ENCODE measurements around the gene LYPLA2.

The LYPLA2 gene

DNA sequence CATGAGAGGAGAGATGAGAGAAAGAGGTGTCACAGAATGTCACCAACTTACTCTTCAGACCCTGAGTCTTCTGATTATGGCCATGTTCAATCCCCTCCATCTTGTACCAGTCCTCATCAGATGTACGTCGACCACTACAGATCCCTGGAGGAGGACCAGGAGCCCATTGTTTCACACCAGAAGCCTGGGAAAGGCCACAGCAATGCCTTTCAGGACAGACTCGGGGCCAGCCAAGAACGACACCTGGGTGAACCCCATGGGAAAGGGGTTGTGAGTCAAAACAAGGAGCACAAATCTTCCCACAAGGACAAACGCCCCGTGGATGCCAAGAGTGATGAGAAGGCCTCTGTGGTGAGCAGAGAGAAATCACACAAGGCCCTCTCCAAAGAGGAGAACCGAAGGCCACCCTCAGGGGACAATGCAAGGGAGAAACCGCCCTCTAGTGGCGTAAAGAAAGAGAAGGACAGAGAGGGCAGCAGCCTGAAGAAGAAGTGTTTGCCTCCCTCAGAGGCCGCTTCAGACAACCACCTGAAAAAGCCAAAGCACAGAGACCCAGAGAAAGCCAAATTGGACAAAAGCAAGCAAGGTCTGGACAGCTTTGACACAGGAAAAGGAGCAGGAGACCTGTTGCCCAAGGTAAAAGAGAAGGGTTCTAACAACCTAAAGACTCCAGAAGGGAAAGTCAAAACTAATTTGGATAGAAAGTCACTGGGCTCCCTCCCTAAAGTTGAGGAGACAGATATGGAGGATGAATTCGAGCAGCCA is 39.7 kb upstream of the LYPLA2 start:
- no peak for DNase-seq (ENCODE audit: insufficient read length, low spot score)
- TF ChIP-seq, protein P1, sequence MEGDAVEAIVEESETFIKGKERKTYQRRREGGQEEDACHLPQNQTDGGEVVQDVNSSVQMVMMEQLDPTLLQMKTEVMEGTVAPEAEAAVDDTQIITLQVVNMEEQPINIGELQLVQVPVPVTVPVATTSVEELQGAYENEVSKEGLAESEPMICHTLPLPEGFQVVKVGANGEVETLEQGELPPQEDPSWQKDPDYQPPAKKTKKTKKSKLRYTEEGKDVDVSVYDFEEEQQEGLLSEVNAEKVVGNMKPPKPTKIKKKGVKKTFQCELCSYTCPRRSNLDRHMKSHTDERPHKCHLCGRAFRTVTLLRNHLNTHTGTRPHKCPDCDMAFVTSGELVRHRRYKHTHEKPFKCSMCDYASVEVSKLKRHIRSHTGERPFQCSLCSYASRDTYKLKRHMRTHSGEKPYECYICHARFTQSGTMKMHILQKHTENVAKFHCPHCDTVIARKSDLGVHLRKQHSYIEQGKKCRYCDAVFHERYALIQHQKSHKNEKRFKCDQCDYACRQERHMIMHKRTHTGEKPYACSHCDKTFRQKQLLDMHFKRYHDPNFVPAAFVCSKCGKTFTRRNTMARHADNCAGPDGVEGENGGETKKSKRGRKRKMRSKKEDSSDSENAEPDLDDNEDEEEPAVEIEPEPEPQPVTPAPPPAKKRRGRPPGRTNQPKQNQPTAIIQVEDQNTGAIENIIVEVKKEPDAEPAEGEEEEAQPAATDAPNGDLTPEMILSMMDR (IDR thresholded peaks at IDR 0.05; ENCODE audit: insufficient read depth, missing control alignments) = peak; percentile 63
- FAIRE-seq = no peak

DNA sequence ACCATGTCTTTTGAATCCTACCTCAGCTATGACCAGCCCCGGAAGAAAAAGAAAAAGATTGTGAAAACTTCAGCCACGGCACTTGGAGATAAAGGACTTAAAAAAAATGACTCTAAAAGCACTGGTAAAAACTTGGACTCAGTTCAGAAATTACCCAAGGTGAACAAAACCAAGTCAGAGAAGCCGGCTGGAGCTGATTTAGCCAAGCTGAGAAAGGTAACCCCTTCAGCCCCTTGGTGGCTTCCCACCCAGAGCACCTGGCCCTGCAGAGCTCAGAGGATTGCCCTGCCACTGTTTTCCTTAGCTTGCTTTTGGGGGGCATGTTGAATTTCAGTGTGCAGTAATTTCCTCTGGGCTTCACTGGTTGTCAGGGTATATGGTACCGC is 39.1 kb upstream of the LYPLA2 start:
- FAIRE-seq = no peak
- TF ChIP-seq, protein P1 (IDR thresholded peaks at IDR 0.05; ENCODE audit: insufficient read depth, missing control alignments) = no peak
- no peak for DNase-seq (ENCODE audit: insufficient read length, low spot score)

DNA sequence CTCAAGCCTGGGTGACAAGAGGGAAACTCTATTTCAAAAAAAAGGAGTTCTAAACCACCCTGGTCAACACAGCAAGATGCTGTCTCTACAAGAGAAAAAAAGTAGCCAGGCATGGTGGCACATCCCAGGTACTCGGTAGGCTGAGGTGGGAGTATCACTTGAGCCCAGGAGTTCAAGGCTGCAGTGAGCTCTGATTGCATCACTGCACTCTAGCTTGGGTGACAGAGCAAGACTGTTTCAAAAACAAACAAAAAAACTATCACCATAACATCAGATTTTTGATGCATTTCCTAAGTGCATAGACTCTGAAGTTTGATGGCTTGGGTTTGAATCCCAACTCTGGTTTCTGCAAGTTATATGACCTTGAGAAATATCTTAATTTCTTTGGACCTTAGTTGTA is 38.0 kb upstream of the LYPLA2 start:
- DNase-seq (ENCODE audit: insufficient read length, low spot score) (no peak), FAIRE-seq (no peak)
- TF ChIP-seq, protein P1 (IDR thresholded peaks at IDR 0.05; ENCODE audit: insufficient read depth, missing control alignments) = no peak

DNA sequence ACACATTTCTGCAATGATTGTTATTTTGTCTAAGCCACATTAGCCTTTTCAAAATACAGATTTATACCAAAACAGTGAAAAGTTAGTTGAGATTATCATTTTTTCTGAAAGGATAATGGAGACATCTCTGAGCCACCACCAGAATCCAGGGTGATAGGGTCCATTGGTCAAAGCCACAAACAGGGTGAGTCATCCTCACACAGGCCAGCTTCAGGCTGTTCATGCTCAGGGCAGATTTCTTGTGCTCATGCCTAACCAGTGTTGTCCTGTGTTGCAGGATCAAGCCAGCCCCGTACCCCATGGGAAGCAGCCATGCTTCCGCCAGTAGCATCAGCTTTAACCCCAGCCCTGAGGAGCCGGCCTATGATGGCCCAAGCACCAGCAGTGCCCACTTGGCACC is 34.3 kb upstream of the LYPLA2 start:
- DNase-seq (ENCODE audit: insufficient read length, low spot score) (no peak), FAIRE-seq (no peak)
- TF ChIP-seq, protein P1 (IDR thresholded peaks at IDR 0.05; ENCODE audit: insufficient read depth, missing control alignments) = no peak

DNA sequence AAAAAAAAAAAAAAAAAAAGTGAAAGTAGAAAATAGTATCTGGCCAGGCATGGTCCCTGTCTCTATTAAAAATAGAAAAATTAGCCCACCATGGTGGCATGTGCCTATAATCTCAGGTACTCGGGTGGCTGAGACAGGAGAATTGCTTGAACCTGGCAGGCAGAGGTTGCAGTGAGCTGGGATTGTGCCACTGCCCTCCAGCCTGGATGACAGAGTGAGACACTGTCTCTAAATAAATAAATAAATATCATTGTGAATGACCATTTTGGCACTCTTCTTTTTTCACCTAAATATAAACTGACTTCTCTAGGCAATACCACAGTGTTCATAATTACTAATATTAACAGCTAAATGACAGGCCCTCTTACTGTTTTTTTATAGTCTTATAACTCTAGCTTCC is 33.1 kb upstream of the LYPLA2 start:
- no peak for FAIRE-seq
- DNase-seq (ENCODE audit: insufficient read length, low spot score) = no peak

DNA sequence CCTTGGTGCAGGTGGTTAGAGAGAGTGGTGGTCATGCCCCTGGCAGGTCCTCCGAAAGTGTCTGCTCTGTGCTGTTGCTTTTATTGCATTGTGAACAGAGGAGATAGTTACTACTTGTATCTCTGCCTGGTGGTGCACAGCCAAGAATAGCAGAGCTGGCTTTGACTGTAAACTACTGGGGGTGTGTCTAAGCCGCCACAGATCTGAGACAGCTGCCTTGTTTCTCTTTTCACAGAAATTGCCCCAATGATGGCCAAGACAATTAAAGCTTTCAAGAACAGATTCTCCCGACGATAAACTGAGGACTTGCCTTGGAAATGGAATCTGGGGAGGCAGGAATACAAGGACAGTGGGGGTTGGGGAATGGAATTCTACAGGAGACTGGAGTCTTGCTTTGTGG is 31.7 kb upstream of the LYPLA2 start:
- TF ChIP-seq, protein P1 (IDR thresholded peaks at IDR 0.05; ENCODE audit: insufficient read depth, missing control alignments) = no peak
- FAIRE-seq = no peak
- no peak for DNase-seq (ENCODE audit: insufficient read length, low spot score)

More for the DNA sequence above, 33.1 kb upstream of the LYPLA2 start:
- TF ChIP-seq, protein P1 (IDR thresholded peaks at IDR 0.05; ENCODE audit: insufficient read depth, missing control alignments) = no peak

DNA sequence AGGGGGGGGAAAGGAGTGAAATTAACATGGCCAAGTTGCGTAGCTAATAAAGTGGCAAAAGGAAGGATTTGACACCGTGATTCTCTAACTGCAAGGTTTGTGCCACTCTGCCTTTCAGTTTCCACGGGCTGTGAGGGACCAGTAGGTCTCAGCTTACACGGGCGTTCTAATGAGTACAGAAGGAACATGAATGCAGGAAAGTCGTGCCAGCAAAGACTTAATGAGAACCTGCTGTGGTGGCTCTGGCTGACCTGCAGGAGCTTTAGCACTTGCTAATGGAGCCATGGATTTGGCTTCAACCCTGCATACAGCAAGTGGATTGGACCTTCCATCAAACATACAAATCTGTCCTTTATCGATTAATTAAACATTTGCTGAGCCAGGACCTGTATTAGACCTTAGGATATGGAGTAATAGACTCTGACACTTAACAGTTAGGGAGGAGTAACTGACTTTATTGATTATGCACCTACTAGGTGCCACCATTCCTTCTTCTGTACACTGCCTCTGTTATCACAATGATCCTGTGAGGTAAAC is 27.8 kb upstream of the LYPLA2 start:
- no peak for FAIRE-seq
- TF ChIP-seq, protein P1 (IDR thresholded peaks at IDR 0.05; ENCODE audit: insufficient read depth, missing control alignments) = no peak
- DNase-seq (ENCODE audit: insufficient read length, low spot score) = no peak
